HAP-1 (cell line): ENCODE results near the gene MYL10.

ENCODE experiments used
- DNase-seq, 2 experiments: peaks; one replicate each; pipeline ENCODE4 v3.0.0-alpha.2; 2016 to 2020; ENCODE audit warnings: low spot score in 2 of 2
- H3K27me3 ChIP-seq: fragments of 250-450 bp; sonication (Bioruptor Pico); 2 replicates; pipeline ENCODE4 v1.5.1; 2020; ENCODE audit warnings: low read depth, mild to moderate bottlenecking, moderate library complexity
- H3K36me3 ChIP-seq: fragments of 250-450 bp; sonication (Bioruptor Pico); replicated peaks from 2 replicates; pipeline ENCODE4 v1.5.1; 2020; ENCODE audit warnings: mild to moderate bottlenecking
- H3K4me1 ChIP-seq: fragments of 250-450 bp; sonication (Bioruptor Pico); 2 replicates; pipeline ENCODE4 v1.5.1; 2020; ENCODE audit warnings: mild to moderate bottlenecking
- H3K4me3 ChIP-seq: fragments of 250-450 bp; sonication (Bioruptor Pico); 2 replicates; pipeline ENCODE4 v1.5.1; 2020; ENCODE audit warnings: mild to moderate bottlenecking, moderate library complexity
- H3K9me3 ChIP-seq: fragments of 250-450 bp; sonication (Bioruptor Pico); 2 replicates; pipeline ENCODE4 v1.5.1; 2020; ENCODE audit warnings: mild to moderate bottlenecking, moderate library complexity
- in situ Hi-C: fragments of 300-500 bp; cut with MboI; formaldehyde crosslinking; loops from 3 replicates; pipeline ENCODE4 v1.14.3; 2020; ENCODE audit warnings: low sequenced_read_pairs, inconsistent platforms, mixed read lengths

MYL10 gene

GRCh38 chr7:101620991-101621390 is 8.1 kb downstream of the MYL10 start:
- no peaks in the 10 kb centered on the region for H3K36me3 ChIP-seq
- in situ Hi-C loops = no loop called here
- DNase-seq = no peak
- H3K4me3 ChIP-seq = no peak overlapping the region
- H3K4me1 ChIP-seq = no peaks in the 10 kb centered on the region
- peaks cover 11% of the 10 kb centered on the region; the same call in 1 of the 2 replicates for H3K27me3 ChIP-seq
- H3K9me3 ChIP-seq = no peaks in the 10 kb centered on the region

DNA sequence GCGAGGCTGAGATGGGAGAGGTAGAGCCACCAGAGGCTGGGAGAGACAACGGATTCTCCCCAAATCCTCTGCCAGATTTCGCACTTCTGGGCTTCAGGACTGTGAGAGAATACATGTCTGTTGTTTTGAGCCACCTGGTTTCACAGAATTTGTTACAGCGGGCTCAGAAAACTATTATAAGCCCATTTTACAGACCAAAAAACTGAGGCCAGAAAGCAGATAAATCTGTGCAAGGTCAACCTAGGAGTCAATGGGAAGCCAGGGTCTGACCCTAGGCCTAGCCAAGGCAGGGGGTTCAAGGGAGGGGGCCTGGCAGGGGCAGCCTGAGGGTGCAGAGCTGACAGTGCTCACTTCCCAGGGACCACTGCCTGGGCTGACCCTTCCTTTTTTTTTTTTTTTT is 8.7 kb downstream of the MYL10 start:
- in situ Hi-C loops = no loop called here
- Histone ChIP-seq H3K9me3 (no peaks in the 10 kb centered on the region), H3K4me1 (no peaks in the 10 kb centered on the region), H3K27me3 (peaks cover 11% of the 10 kb centered on the region; the same call in 1 of the 2 replicates), H3K36me3 (no peaks in the 10 kb centered on the region), H3K4me3 (no peak overlapping the region)
- DNase-seq = no peak

DNA sequence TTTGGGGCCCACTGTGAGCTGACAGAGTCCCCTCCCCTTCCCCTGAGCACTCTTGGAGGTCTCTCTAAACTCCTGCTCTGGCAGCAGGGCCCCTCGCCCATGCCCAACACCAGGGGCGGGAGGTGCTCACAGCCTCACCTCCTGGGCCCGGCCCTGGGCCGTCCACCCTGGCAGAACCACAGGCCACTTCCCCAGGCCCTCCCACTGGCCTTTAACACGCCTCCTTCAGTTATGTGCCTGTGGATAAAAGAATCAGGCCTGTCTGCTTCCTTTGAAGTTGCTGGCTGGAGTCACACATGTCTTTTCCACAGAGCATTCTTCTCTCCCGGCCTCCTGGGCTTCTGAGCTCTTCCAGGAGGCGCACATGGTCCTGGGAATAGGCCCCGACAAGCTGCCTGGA is 10.2 kb downstream of the MYL10 start:
- Histone ChIP-seq H3K36me3 (no peaks in the 10 kb centered on the region), H3K4me3 (no peak overlapping the region), H3K9me3 (no peaks in the 10 kb centered on the region), H3K4me1 (no peaks in the 10 kb centered on the region), H3K27me3 (0 out of 2 replicates have a peak, but pooled peaks cover 3% of the 10 kb centered on the region)
- DNase-seq = no peak
- in situ Hi-C loops = no loop called here

GRCh38 chr7:101618207-101618839 is 10.8 kb downstream of the MYL10 start:
- no peak for DNase-seq
- no peaks in the 10 kb centered on the region for H3K9me3 ChIP-seq
- H3K4me3 ChIP-seq = no peak overlapping the region
- 0 out of 2 replicates have a peak, but pooled peaks cover 3% of the 10 kb centered on the region for H3K27me3 ChIP-seq
- in situ Hi-C loops = no loop called here
- no peaks in the 10 kb centered on the region for H3K4me1 ChIP-seq
- no peaks in the 10 kb centered on the region for H3K36me3 ChIP-seq

GRCh38 chr7:101617451-101618206 is 11.5 kb downstream of the MYL10 start:
- no peaks in the 10 kb centered on the region for H3K4me1 ChIP-seq
- no peaks in the 10 kb centered on the region for H3K9me3 ChIP-seq
- H3K36me3 ChIP-seq = no peaks in the 10 kb centered on the region
- DNase-seq = no peak
- in situ Hi-C loops = no loop called here
- 0 out of 2 replicates have a peak, but pooled peaks cover 3% of the 10 kb centered on the region for H3K27me3 ChIP-seq
- H3K4me3 ChIP-seq = no peak overlapping the region

DNA sequence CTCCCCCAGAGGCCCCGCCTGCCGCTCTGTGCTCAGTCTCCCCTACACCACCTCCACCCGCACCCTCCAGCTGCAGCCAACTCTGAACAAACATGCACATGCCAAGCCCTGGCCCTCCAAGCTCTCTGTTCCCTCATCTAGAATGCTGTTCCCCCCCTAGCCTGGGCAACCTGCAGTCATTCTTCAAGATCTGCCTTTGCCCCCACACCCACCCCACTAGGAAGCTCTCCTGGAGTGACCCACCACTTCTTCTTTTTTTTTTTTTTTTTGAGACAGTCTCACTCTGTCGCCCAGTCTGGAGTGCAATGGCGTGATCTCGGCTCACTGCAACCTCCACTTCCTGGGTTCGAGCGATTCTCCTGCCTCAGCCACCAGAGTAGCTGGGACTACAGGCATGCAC is 13.7 kb downstream of the MYL10 start:
- Histone ChIP-seq H3K27me3 (0 out of 2 replicates have a peak, but pooled peaks cover 3% of the 10 kb centered on the region), H3K36me3 (no peaks in the 10 kb centered on the region), H3K9me3 (peaks cover 3% of the 10 kb centered on the region; the same call in 1 of the 2 replicates), H3K4me3 (no peak overlapping the region), H3K4me1 (no peaks in the 10 kb centered on the region)
- in situ Hi-C loops = no loop called here
- DNase-seq = no peak

DNA sequence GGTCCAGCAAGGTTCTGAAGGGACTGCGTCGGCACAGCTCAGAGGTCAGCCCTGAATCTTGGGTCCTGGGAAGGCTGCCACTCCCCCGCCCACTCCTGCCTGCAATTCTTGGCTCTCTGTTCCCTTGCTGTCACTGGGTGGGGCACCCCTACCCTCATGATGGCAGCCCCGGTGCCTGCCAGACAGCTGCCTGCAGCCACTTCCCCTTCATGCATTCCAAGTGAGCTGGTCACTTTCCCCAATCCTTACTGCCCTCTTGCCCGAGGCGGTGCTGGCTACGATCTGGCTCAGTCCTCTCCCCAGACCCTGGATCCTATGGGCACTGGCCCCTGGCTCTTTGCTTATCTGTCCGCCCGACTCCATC is 14.2 kb downstream of the MYL10 start:
- Histone ChIP-seq H3K27me3 (0 out of 2 replicates have a peak, but pooled peaks cover 3% of the 10 kb centered on the region), H3K9me3 (peaks cover 3% of the 10 kb centered on the region; the same call in 1 of the 2 replicates), H3K4me3 (no peak overlapping the region), H3K4me1 (no peaks in the 10 kb centered on the region), H3K36me3 (no peaks in the 10 kb centered on the region)
- DNase-seq = no peak
- in situ Hi-C loops = no loop called here

GRCh38 chr7:101614098-101614938 is 14.8 kb downstream of the MYL10 start:
- Histone ChIP-seq H3K27me3 (0 out of 2 replicates have a peak, but pooled peaks cover 3% of the 10 kb centered on the region), H3K9me3 (peaks cover 3% of the 10 kb centered on the region; the same call in 1 of the 2 replicates), H3K4me3 (no peak overlapping the region), H3K36me3 (no peaks in the 10 kb centered on the region), H3K4me1 (no peaks in the 10 kb centered on the region)
- DNase-seq = no peak
- in situ Hi-C loops = no loop called here

DNA sequence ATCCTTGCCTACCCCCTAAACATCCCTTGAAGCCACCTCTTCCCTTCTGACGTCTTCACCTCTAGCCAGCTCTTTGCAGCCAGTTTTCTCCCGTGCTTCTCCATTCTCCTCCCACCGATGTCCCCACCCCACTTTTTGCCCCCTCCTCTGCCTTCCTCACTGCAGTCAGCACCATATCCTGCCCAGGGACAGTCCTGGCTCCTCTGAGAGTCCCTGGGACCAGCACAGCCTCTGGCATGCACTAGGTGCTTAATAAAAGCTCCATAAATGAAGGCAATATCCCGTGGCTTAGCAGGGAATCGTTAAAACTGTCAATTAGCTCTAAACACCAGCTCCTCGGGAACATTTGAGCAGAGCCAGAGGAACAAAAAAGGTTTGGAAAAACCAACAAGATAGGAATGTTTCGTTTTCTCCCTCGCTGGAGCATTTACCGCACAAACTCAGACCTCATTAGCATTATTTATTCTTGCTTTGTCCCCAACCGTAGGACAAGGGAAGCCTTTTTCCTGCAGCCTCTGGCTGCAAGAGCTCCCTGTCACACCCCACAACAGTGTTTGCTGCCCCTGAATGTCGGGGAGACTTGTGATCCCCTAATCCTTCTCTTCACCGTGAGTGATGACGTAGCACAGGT is 16.1 kb downstream of the MYL10 start:
- DNase-seq = no peak
- in situ Hi-C loops = no loop called here
- Histone ChIP-seq H3K36me3 (no peaks in the 10 kb centered on the region), H3K9me3 (peaks cover 3% of the 10 kb centered on the region; the same call in 1 of the 2 replicates), H3K4me1 (no peaks in the 10 kb centered on the region), H3K4me3 (no peak overlapping the region), H3K27me3 (0 out of 2 replicates have a peak, but pooled peaks cover 3% of the 10 kb centered on the region)

GRCh38 chr7:101608772-101609713 is 20.1 kb downstream of the MYL10 start:
- DNase-seq = no peak
- Histone ChIP-seq H3K9me3 (peaks cover 3% of the 10 kb centered on the region; the same call in 1 of the 2 replicates), H3K36me3 (no peaks in the 10 kb centered on the region), H3K4me1 (no peaks in the 10 kb centered on the region), H3K4me3 (no peak overlapping the region), H3K27me3 (no peaks in the 10 kb centered on the region)
- in situ Hi-C loops = no loop called here

DNA sequence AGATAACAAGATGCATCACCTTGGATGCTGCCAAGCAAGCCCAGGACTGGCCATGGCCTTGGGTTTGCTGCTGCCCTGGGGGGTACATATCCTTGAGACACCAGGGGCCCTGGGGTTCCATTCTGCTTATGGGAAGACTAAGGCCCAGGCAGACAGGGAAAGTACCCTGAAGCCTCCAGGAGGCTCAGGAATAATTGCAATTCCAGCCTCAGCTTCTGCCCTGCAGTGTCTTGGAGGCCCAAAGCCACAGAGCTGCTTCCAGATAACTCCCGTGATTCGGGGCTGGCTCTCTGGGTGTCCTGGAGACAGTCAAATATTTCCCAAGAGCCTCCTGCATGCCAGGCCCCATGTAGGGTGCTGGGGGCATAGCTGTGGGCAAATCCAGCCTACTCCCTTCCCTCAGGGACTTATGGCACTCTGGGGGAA is 22.6 kb downstream of the MYL10 start:
- no peak for DNase-seq
- peaks cover 8% of the 10 kb centered on the region for H3K4me1 ChIP-seq
- no peak overlapping the region for H3K4me3 ChIP-seq
- peaks cover 3% of the 10 kb centered on the region; the same call in 1 of the 2 replicates for H3K9me3 ChIP-seq
- H3K36me3 ChIP-seq = no peaks in the 10 kb centered on the region
- no peaks in the 10 kb centered on the region for H3K27me3 ChIP-seq
- in situ Hi-C loops = no loop called here

DNA sequence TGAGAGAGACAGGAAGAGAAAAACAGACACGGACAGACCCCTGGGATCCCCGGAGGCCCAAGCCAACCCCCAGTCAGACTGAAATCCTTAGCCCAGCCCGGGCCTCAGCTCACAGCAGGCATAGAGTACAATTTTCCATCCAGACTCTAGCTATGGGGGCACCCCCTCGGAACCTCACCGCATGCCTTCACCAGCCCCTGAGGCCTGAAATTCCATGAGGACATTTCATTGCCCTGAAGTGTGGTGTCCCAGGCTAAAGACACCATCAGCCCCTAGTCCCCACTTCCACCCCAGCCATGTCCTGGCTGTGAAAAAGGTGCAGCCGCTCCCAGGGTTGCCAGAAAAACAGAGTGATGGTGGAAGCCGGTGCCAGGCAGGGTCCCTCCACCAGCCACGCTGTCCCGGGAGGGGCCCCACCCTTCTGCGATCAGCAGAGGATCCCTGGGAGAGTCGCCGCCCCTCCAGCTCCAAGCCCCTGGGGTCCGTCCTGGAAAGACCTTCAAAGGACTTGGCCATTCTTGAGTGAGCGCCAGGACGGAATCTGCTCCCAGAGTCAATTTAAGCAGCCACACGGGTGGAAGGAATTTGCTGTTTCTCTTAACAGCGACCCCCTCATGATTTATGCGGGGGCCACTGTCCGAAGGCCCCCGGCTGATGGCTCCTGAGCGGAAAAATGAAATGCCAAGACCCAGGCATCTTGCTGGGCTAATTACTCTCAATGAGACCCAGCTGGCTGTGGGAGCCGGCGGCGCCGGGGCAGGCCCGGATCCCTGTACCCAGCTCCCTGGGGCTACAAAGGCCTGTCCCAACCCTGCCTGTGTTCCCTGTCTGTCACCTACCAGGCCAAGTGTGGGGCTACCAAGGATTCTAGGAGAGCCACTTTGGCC is 23.2 kb downstream of the MYL10 start:
- Histone ChIP-seq H3K9me3 (0 out of 2 replicates have a peak, but pooled peaks cover under 1% of the 10 kb centered on the region), H3K36me3 (no peaks in the 10 kb centered on the region), H3K27me3 (no peaks in the 10 kb centered on the region), H3K4me1 (peaks cover 8% of the 10 kb centered on the region), H3K4me3 (no peak overlapping the region)
- in situ Hi-C loops = no loop called here
- DNase-seq = no peak
